K562 (cell line): Measurements from ENCODE around the gene UTP25.

ENCODE experiments used
- ATF7 ChIP-seq: fragments of 450-650 bp; IDR thresholded peaks from 2 replicates; pipeline ENCODE4 v1.7.1; 2014; ENCODE audit warnings: mild to moderate bottlenecking, moderate library complexity
- CTCF ChIP-seq, 3 experiments: IDR thresholded peaks in 2 of 3; conservative IDR thresholded peaks in 1 of 3; 2 replicates each; pipeline ENCODE4 v1.5.1; 2011 to 2012; ENCODE audit warnings: low read length in 3 of 3, mild to moderate bottlenecking in 3 of 3, control low read depth in 2 of 3, improper control_type of control experiment in 1 of 3, inconsistent platforms in 1 of 3, low read depth in 1 of 3, mixed read lengths in 1 of 3, moderate library complexity in 1 of 3; ENCODE audit not compliant: insufficient read depth in 2 of 3
- MAFK ChIP-seq: IDR thresholded peaks from 2 replicates; pipeline ENCODE4 v1.6.1; 2011; ENCODE audit warnings: low read length, improper control_type of control experiment
- MTF1 ChIP-seq: fragments of 250-450 bp; sonication (Bioruptor Pico); IDR thresholded peaks from 2 replicates; pipeline ENCODE4 v1.9.0; 2021; ENCODE audit warnings: moderate library complexity, mild to moderate bottlenecking, inconsistent platforms, borderline replicate concordance
- POLR2A ChIP-seq: fragments of 450-650 bp; conservative IDR thresholded peaks from 2 replicates; pipeline ENCODE4 v1.6.1; 2016
- TBP ChIP-seq: optimal IDR thresholded peaks from 2 replicates; pipeline ENCODE3; 2011; ENCODE audit warnings: low read depth, low read length, improper control_type of control experiment
- ZNF274 ChIP-seq: IDR thresholded peaks from 2 replicates; pipeline ENCODE4 v1.6.1; 2011; ENCODE audit warnings: low read depth, mild to moderate bottlenecking, low read length, moderate library complexity, borderline replicate concordance

- TF ChIP-seq POLR2A, result no peak
- TF ChIP-seq TBP, result no peak
- no peak for TF ChIP-seq ATF7
- no peak for TF ChIP-seq MTF1 (CRISPR knock-in tag)
- no peak for TF ChIP-seq ZNF274
- no peak for TF ChIP-seq CTCF (IDR thresholded peaks at IDR 0.05 in 2 of 3, conservative IDR thresholded peaks at IDR 0.05 in 1 of 3; ENCODE audit: insufficient read depth in 2 of 3, low read depth in 1 of 3, low read length in 3 of 3)
- no peak for TF ChIP-seq MAFK
Observed at GRCh38 chr1:209786146-209786545, 41.6 kb upstream of the UTP25 start.
